Naive thymus-derived CD8-positive, alpha-beta T cell (primary cell): ENCODE results near the gene GNAI2. TPM values are rescaled to one million over a fixed set of nuclear protein-coding genes. Genes with fewer than 3 reads are reported as not detected.
"Not testable (repeated sequence)": the region's sequence is repeated elsewhere in the genome, so short reads cannot be mapped to it uniquely, and the experiment has no call there.

Source experiments
- ATAC-seq, 2 donors: fragments of 150-1000 bp; cut with Tn5 transposase in 1 of 2; sonication (Bioruptor Pico), chemical (Tn5 transposase) in 1 of 2; 1 replicate in 1 of 2; 2 replicates in 1 of 2; pipeline ENCODE4 v1.10.0; 2021; ENCODE audit warnings: mild to moderate bottlenecking in 2 of 2, moderate library complexity in 2 of 2
- POLR2A ChIA-PET: fragments of 350-600 bp; sonication (Branson Sonifier 250); formaldehyde crosslinking; loops from one replicate; lab custom pipeline; 2021; ENCODE audit warnings: antibody characterized with exemption; lab: Charles Lee
- DNase-seq, 10 donors: peaks; one replicate each; pipeline versions ENCODE4 v3.0.0 to v3.0.0-alpha.2; 2020 to 2022
- H3K27ac Mint-ChIP-seq, 10 donors: one replicate each; pipeline ENCODE4 v1.8.0; 2020 to 2022; ENCODE audit warnings: mild to moderate bottlenecking in 10 of 10, mixed read lengths in 10 of 10, moderate library complexity in 4 of 10, inconsistent platforms in 1 of 10
- H3K27me3 Mint-ChIP-seq, 5 donors: one replicate each; pipeline ENCODE4 v1.8.0; 2021 to 2022; ENCODE audit warnings: mixed read lengths in 5 of 5
- H3K36me3 Mint-ChIP-seq, 3 donors: one replicate each; pipeline ENCODE4 v1.8.0; 2020 to 2022; ENCODE audit warnings: mixed read lengths in 3 of 3, mild to moderate bottlenecking in 2 of 3, inconsistent platforms in 1 of 3
- H3K4me1 Mint-ChIP-seq, 4 donors: one replicate each; pipeline ENCODE4 v1.8.0; 2021 to 2022; ENCODE audit warnings: mixed read lengths in 4 of 4
- H3K4me3 Mint-ChIP-seq, 10 donors: one replicate each; pipeline ENCODE4 v1.8.0; 2020 to 2022; ENCODE audit warnings: mild to moderate bottlenecking in 10 of 10, mixed read lengths in 10 of 10, moderate library complexity in 6 of 10, inconsistent platforms in 1 of 10
- H3K9me3 Mint-ChIP-seq, 9 donors: one replicate each; pipeline ENCODE4 v1.8.0; 2020 to 2022; ENCODE audit warnings: mixed read lengths in 9 of 9, mild to moderate bottlenecking in 3 of 9, inconsistent platforms in 1 of 9, moderate library complexity in 1 of 9
- polyA plus RNA-seq, 3 donors: library from polyadenylated mRNA; unstranded; fragments of 300-500 nt; fragmentation: Illumina TruSeq; gene quantifications; one replicate each; pipeline ENCODE4 v1.2.3, GENCODE V29; 2021
- total RNA-seq, 8 experiments: library from RNA in 2 of 8; stranded (reverse) in 2 of 8; gene quantifications; one replicate each; pipeline ENCODE4 v1.2.3 and lab custom pipeline; 2021 to 2026

The GNAI2 gene
- total and polyA plus RNA-seq, 5 experiments from 2014 or later: 253 to 534 (median 405) TPM

GRCh38 chr3:50217681-50218080 lies 18.3 kb upstream of the GNAI2 start:
- Mint-ChIP-seq H3K4me1 (no peaks in the 10 kb centered on the region), H3K27me3 (no peaks in the 10 kb centered on the region), H3K36me3 (no peaks in the 10 kb centered on the region), H3K9me3 (no peaks in the 10 kb centered on the region), H3K4me3 (no peak overlapping the region), H3K27ac (no peak overlapping the region)
- POLR2A ChIA-PET: no interaction called here
- DNase-seq (no peak), ATAC-seq (no peak)

DNA sequence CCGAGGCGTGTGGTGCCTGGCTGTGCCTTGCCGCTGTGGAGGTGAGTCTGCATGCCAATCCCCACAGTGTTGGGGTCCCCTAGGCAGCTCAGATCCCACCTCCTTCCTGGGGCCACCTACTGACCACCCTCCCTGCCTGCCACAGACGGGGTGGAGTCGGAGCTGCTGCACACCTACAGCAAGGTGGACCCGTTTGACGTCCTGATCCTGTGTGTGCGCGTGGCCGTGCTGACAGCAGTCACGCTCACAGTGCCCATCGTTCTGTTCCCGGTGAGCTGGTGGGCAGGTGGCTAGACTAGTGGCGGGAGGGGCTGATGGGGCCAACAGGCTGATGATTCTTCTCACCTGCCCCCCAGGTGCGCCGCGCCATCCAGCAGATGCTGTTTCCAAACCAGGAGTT lies 17.6 kb upstream of the GNAI2 start:
- Mint-ChIP-seq H3K27ac (no peak overlapping the region), H3K9me3 (no peaks in the 10 kb centered on the region), H3K36me3 (no peaks in the 10 kb centered on the region), H3K4me1 (no peaks in the 10 kb centered on the region), H3K27me3 (no peaks in the 10 kb centered on the region), H3K4me3 (no peak overlapping the region)
- POLR2A ChIA-PET: interaction anchor here (1.1 kb wide), 1 partner anchor 23 kb away, joined by 3 read pairs; no protein-coding TSS in a partner anchor
- ATAC-seq (no peak), DNase-seq (no peak)

DNA sequence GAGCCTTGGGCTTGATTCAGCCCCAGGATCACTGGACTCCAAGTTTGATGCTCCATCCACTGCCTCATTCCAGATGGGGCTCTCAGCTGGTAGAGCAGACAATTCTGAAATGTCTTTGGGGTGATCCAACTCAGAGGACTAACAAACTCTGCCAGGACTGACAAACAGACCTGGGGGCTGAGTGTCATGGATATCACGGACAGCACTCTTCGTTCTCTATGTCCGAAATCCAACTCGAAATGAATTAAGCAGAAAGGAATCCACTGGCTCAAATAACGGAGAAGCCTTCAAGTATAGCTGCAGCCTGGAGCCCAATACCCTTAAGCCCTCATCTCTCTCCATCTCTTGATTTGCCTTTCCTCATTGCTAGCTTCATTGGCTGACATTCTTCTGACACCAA lies 16.7 kb upstream of the GNAI2 start:
- no peak for ATAC-seq
- Mint-ChIP-seq H3K27ac (no peak overlapping the region), H3K4me3 (no peak overlapping the region), H3K9me3 (no peaks in the 10 kb centered on the region), H3K4me1 (no peaks in the 10 kb centered on the region), H3K27me3 (peaks cover 0 to 3% (median 0%) of the 10 kb centered on the region in 5 donors), H3K36me3 (no peaks in the 10 kb centered on the region)
- POLR2A ChIA-PET: interaction anchor here (1.1 kb wide), 1 partner anchor 24 kb away, joined by 3 read pairs; no protein-coding TSS in a partner anchor
- DNase-seq: no peak

DNA sequence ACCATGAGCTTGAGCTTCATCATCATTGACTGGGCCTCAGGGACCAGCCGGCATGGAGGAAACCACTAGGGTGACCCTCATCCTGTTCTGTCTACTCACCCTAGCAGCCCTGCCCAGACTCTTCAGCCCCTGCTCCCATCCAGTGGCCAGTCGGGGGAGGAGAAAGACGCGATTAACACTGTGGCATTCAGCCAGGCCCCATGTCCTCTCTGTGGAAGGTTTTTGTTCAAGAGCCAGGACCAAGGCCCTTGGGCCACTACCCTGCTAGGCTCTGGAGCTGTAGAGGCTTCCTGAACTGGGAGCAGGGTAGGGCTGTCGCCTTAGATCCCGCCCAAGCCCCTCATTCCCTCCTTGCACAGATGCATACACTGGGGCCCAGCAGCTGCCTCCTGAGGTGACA lies 15.9 kb upstream of the GNAI2 start:
- Mint-ChIP-seq H3K4me1 (peaks cover 0 to 4% (median 1%) of the 10 kb centered on the region in 4 donors), H3K27me3 (peaks cover 0 to 3% (median 0%) of the 10 kb centered on the region in 5 donors), H3K4me3 (no peak overlapping the region), H3K36me3 (no peaks in the 10 kb centered on the region), H3K9me3 (no peaks in the 10 kb centered on the region), H3K27ac (no peak overlapping the region)
- POLR2A ChIA-PET: no interaction called here
- ATAC-seq (no peak), DNase-seq (no peak)

GRCh38 chr3:50221051-50221410 lies 15.0 kb upstream of the GNAI2 start:
- peaks cover 0 to 3% (median 0%) of the 10 kb centered on the region in 5 donors for H3K27me3 Mint-ChIP-seq
- no peak overlapping the region for H3K4me3 Mint-ChIP-seq
- DNase-seq (no peak), ATAC-seq (no peak)
- peaks cover 2 to 8% (median 6%) of the 10 kb centered on the region in 4 donors for H3K4me1 Mint-ChIP-seq
- no peaks in the 10 kb centered on the region for H3K36me3 Mint-ChIP-seq
- H3K27ac Mint-ChIP-seq: no peak overlapping the region
- no peaks in the 10 kb centered on the region for H3K9me3 Mint-ChIP-seq
- POLR2A ChIA-PET: interaction anchor here (0.5 kb wide), 1 partner anchor 129 kb away, joined by 4 read pairs; no protein-coding TSS in a partner anchor

- Mint-ChIP-seq H3K27ac (peak overlapping the region in 1 of 10 donors; percentile 38), H3K4me1 (peaks cover 6 to 13% (median 6%) of the 10 kb centered on the region in 4 donors), H3K4me3 (no peak overlapping the region), H3K27me3 (peaks cover 0 to 3% (median 0%) of the 10 kb centered on the region in 5 donors), H3K36me3 (no peaks in the 10 kb centered on the region), H3K9me3 (no peaks in the 10 kb centered on the region)
- no peak for ATAC-seq
- POLR2A ChIA-PET: no interaction called here
- DNase-seq: no peak
Measured at GRCh38 chr3:50221411-50222168, 14.4 kb upstream of the GNAI2 start.

- peaks cover 0 to 3% (median 0%) of the 10 kb centered on the region in 5 donors for H3K27me3 Mint-ChIP-seq
- no peak for ATAC-seq
- H3K36me3 Mint-ChIP-seq: no peaks in the 10 kb centered on the region
- peaks cover 10 to 18% (median 12%) of the 10 kb centered on the region in 4 donors for H3K4me1 Mint-ChIP-seq
- no peak for DNase-seq
- peak overlapping the region in 1 of 10 donors; percentile 38 for H3K27ac Mint-ChIP-seq
- H3K4me3 Mint-ChIP-seq: no peak overlapping the region
- H3K9me3 Mint-ChIP-seq: no peaks in the 10 kb centered on the region
- POLR2A ChIA-PET: no interaction called here
Measured at GRCh38 chr3:50222169-50222528, 13.9 kb upstream of the GNAI2 start.

DNA sequence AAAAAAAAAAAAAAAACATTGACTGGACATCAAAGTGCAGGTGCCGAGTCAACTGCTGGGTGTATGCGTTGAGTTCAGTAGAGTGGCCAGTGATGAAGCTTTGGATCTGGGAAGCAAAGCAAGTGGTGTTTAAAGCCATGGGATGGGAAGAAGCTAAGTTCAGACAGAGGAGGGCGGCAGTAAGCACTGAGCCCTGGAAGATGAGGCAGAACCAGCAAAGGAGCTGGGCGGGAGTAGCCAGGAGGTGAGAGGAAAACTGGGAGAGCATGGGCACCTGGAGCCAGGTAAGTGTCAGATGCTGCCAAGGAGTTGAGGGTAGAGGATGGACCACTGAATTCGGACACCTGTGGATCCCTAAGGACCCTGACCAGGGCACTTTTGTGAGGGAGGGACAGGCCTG lies 11.4 kb upstream of the GNAI2 start:
- DNase-seq: no peak
- H3K27ac Mint-ChIP-seq: peak overlapping the region in 1 of 10 donors; percentile 84
- peaks cover 0 to 3% (median 0%) of the 10 kb centered on the region in 5 donors for H3K27me3 Mint-ChIP-seq
- H3K4me1 Mint-ChIP-seq: peaks cover 18 to 33% (median 26%) of the 10 kb centered on the region in 4 donors
- ATAC-seq: no peak
- peak overlapping the region in 5 of 10 donors; percentile 15 to 90 (median 45) for H3K4me3 Mint-ChIP-seq
- no peaks in the 10 kb centered on the region for H3K9me3 Mint-ChIP-seq
- H3K36me3 Mint-ChIP-seq: no peaks in the 10 kb centered on the region
- POLR2A ChIA-PET: interaction anchor here (1.2 to 4.5 kb wide), 2 partner anchors 31 to 102 kb away, joined by 3 to 48 read pairs; partner anchors contain the start of gene GNAT1

DNA sequence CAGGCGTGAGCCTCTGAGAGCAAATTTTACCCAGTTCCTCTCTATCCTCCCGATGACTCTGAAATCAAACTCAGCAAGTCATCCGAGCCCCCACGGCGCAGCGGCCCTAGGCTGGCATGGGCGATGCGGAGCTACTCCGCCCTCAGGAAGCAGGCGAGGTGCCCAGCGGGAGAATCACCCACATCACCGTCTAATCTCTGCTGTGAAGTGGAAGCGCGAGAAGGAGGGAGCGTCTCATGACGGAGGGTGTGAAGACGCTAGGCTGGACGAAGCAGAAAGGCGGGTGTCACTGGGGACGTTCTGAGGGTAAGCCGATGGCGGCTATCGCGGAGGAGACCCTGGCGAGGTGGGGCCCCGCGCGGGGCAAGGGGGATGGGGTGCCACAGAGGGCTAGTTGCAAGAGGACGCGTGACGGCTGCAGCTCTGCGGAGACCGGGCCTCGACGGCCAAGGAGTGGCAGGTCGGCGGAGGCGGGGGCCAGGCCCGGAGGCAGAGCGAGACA lies 9.1 kb upstream of the GNAI2 start:
- ATAC-seq: peak; percentile 29 to 34
- Mint-ChIP-seq H3K4me3 (peak overlapping the region; percentile 83 to 99 (median 95)), H3K4me1 (peaks cover 18 to 46% (median 26%) of the 10 kb centered on the region in 4 donors), H3K27me3 (peaks cover 0 to 3% (median 0%) of the 10 kb centered on the region in 5 donors), H3K9me3 (no peaks in the 10 kb centered on the region), H3K27ac (peak overlapping the region; percentile 82 to 96 (median 94)), H3K36me3 (no peaks in the 10 kb centered on the region)
- POLR2A ChIA-PET: interaction anchor here (0.6 to 6.1 kb wide), 12 partner anchors 10 to 1109 kb away, joined by 3 to 82 read pairs (median 8); partner anchors contain the start of genes GNAI2, GNAT1 and RBM5
- peak in 3 of 10 donors; percentile 20 to 68 (median 45) for DNase-seq

DNA sequence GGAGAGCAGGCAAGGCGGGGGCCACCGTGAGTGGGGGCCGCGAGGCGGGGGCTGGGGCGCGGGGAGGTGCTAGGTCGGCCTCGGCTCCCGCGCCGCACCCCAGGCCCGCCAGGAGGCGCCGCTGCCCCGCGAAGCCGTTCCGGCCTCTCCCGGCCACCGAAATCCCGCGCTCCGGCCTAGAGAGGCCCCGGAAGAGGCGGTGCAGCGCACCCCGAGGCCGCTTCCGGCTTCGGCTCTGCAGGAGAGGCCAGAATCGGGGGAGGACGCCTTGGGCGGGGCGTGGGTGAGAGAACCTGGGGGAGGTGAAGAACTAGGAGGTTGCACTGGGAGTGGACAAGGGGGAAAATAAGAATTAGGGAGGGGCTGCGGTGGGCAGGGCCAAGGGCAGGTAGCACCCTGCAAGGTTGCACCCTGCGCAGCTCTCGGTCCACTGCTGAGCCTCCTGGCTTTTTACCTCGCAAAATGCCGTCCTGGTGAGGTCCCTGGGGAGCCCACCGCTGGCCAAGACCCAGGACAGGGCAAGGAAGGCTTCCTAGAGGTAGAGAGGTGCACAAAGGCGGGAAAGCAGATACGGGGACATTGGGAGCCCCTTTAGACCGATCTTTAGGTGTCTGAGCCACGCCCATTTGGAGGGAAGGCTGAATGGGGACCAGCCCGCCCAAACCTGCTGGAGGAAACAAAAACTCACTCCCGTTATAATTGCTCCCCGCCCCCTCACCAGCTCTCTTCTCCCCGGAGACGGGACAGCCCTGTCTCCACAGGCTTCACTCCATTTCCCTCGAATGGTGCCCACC lies 8.4 kb upstream of the GNAI2 start:
- Mint-ChIP-seq H3K4me3 (peak overlapping the region; percentile 90 to 99 (median 95)), H3K4me1 (peaks cover 21 to 50% (median 27%) of the 10 kb centered on the region in 4 donors), H3K27ac (peak overlapping the region; percentile 88 to 96 (median 95)), H3K9me3 (no peaks in the 10 kb centered on the region), H3K36me3 (no peaks in the 10 kb centered on the region), H3K27me3 (peaks cover 0 to 3% (median 0%) of the 10 kb centered on the region in 5 donors)
- DNase-seq: peak; percentile 85 to 94 (median 92)
- POLR2A ChIA-PET: interaction anchor here (0.6 to 6.1 kb wide), 14 partner anchors 10 to 1685 kb away, joined by 3 to 82 read pairs (median 8); partner anchors contain the start of genes GNAI2, GNAT1, IFRD2 and RBM5
- ATAC-seq: peak; percentile 83 to 84

DNA sequence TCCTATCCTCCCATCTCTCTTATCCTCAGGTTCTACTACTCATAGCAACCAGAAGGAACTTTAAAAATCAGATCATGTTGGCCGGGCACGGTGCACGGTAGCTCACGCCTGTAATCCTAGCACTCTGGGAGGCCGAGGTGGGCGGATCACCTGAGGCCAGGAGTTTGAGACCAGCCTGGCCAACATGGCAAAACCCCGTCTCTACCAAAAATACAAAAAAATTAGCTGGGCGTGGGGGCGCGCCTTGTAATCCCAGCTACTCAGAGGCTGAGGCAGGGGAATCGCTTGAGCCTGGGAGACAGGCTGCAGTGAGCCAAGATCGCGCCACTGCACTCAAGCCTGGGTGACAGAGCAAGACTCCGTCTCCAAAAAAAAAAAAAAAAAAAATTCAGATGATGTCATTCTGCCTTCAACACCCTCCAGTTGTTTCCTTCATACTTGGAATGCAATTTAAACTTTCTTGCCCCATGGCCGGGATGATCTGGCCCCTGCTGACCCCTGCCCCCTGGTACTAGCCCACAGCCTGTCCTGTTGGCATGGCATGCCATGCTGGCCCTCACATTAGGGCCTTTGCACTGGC lies 7.7 kb upstream of the GNAI2 start:
- H3K4me3 Mint-ChIP-seq: peak overlapping the region; percentile 90 to 99 (median 93)
- POLR2A ChIA-PET: interaction anchor here (0.7 to 6.1 kb wide), 13 partner anchors 9 to 1686 kb away, joined by 3 to 82 read pairs (median 6); partner anchors contain the start of genes GNAI2, GNAT1, HYAL3 and IFRD2
- not testable (repeated sequence) for DNase-seq, H3K9me3 Mint-ChIP-seq, H3K36me3 Mint-ChIP-seq, ATAC-seq, H3K27me3 Mint-ChIP-seq
- peaks cover 22 to 53% (median 32%) of the 10 kb centered on the region in 4 donors for H3K4me1 Mint-ChIP-seq
- H3K27ac Mint-ChIP-seq: peak overlapping the region; percentile 88 to 96 (median 94)

- peak overlapping the region in 2 of 10 donors; percentile 13 to 37 for H3K27ac Mint-ChIP-seq
- DNase-seq: no peak
- H3K36me3 Mint-ChIP-seq: no peaks in the 10 kb centered on the region
- peaks cover 23 to 58% (median 33%) of the 10 kb centered on the region in 4 donors for H3K4me1 Mint-ChIP-seq
- POLR2A ChIA-PET: interaction anchor here (1.6 to 6.1 kb wide), 5 partner anchors 8 to 70 kb away, joined by 6 to 82 read pairs (median 50); partner anchors contain the start of genes GNAI2, HYAL3, IFRD2 and NAA80
- H3K9me3 Mint-ChIP-seq: no peaks in the 10 kb centered on the region
- no peaks in the 10 kb centered on the region for H3K27me3 Mint-ChIP-seq
- peak overlapping the region in 7 of 10 donors; percentile 12 to 57 (median 33) for H3K4me3 Mint-ChIP-seq
- ATAC-seq: no peak
Measured at GRCh38 chr3:50229490-50229889, 6.5 kb upstream of the GNAI2 start.
